Retina (tissue), 1 donor: ENCODE measurements around the gene STPG2.
"Not testable (repeated sequence)": the region's sequence is repeated elsewhere in the genome, so short reads cannot be mapped to it uniquely, and the experiment has no call there.

Experiments used
- DNase-seq: peaks from one replicate; pipeline ENCODE4 v3.0.0-alpha.2; 2016

STPG2 gene

GRCh38 chr4:97627750-97628149 lies 515.5 kb downstream of the STPG2 start:
- DNase-seq, result no peak

- no peak for DNase-seq
Observed at GRCh38 chr4:97624204-97624603, 519.1 kb downstream of the STPG2 start.

GRCh38 chr4:97605932-97606331 lies 537.3 kb downstream of the STPG2 start:
- DNase-seq, result no peak

- DNase-seq, result no peak
Observed at GRCh38 chr4:97593248-97593647, 550.0 kb downstream of the STPG2 start.

- no peak for DNase-seq
Observed at GRCh38 chr4:97590266-97590665, 553.0 kb downstream of the STPG2 start.

- DNase-seq, result no peak
Observed at GRCh38 chr4:97589481-97590196, 553.6 kb downstream of the STPG2 start.

- DNase-seq, result no peak
Observed at GRCh38 chr4:97587912-97588311, 555.4 kb downstream of the STPG2 start.

- DNase-seq, result no peak
Observed at GRCh38 chr4:97585274-97585673, 558.0 kb downstream of the STPG2 start.

GRCh38 chr4:97582890-97583289 lies 560.4 kb downstream of the STPG2 start:
- DNase-seq, result no peak

- no peak for DNase-seq
Observed at GRCh38 chr4:97577004-97577403, 566.3 kb downstream of the STPG2 start.

- no peak for DNase-seq
Observed at GRCh38 chr4:97560009-97560408, 583.3 kb downstream of the STPG2 start.

- no peak for DNase-seq
Observed at GRCh38 chr4:97558204-97558778, 585.0 kb downstream of the STPG2 start.

GRCh38 chr4:97550637-97551036 lies 592.6 kb downstream of the STPG2 start:
- DNase-seq, result not testable (repeated sequence)

- no peak for DNase-seq
Observed at GRCh38 chr4:97548943-97549583, 594.2 kb downstream of the STPG2 start.

GRCh38 chr4:97548186-97548585 lies 595.1 kb downstream of the STPG2 start:
- DNase-seq, result no peak

- DNase-seq, result no peak
Observed at GRCh38 chr4:97531351-97531750, 611.9 kb downstream of the STPG2 start.

GRCh38 chr4:97530676-97531075 lies 612.6 kb downstream of the STPG2 start:
- no peak for DNase-seq

GRCh38 chr4:97525236-97525635 lies 618.0 kb downstream of the STPG2 start:
- DNase-seq, result no peak

- DNase-seq, result no peak
Observed at GRCh38 chr4:97517939-97518338, 625.3 kb downstream of the STPG2 start.

GRCh38 chr4:97513917-97514316 lies 629.4 kb downstream of the STPG2 start:
- no peak for DNase-seq
